GM18861 (cell line): ENCODE results near the gene HOTAIR.

Source experiments
- ATAC-seq: cut with Tn5 transposase; IDR thresholded peaks from one replicate; pipeline ENCODE4 v1.9.1; 2021; ENCODE audit not compliant: unreplicated experiment

The HOTAIR gene

GRCh38 chr12:54011665-54012532, 37.1 kb upstream of the HOTAIR start:
- no peak for ATAC-seq

- ATAC-seq: no peak
These were observed 36.4 kb upstream of the HOTAIR start for GRCh38 chr12:54010972-54011664.

GRCh38 chr12:54010053-54010971, 35.6 kb upstream of the HOTAIR start:
- no peak for ATAC-seq

- no peak for ATAC-seq
These were observed 34.7 kb upstream of the HOTAIR start for GRCh38 chr12:54009171-54010052.

DNA sequence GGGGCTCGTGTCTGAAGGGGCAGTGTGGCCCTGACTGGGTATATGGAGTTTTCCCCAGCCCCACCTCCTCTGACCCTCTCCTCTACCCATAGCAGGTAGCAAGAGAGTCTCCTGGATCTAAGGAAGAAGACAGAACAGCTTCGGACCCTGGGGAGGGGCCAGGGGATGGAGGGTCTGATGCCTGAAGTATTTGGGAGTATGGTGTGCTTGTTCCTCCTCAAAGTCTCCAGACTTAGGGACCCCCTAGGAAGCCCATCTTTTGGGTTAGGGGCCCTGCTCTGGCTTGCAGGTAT, 33.5 kb upstream of the HOTAIR start:
- ATAC-seq: no peak

GRCh38 chr12:54007538-54008259, 32.9 kb upstream of the HOTAIR start:
- ATAC-seq: no peak

DNA sequence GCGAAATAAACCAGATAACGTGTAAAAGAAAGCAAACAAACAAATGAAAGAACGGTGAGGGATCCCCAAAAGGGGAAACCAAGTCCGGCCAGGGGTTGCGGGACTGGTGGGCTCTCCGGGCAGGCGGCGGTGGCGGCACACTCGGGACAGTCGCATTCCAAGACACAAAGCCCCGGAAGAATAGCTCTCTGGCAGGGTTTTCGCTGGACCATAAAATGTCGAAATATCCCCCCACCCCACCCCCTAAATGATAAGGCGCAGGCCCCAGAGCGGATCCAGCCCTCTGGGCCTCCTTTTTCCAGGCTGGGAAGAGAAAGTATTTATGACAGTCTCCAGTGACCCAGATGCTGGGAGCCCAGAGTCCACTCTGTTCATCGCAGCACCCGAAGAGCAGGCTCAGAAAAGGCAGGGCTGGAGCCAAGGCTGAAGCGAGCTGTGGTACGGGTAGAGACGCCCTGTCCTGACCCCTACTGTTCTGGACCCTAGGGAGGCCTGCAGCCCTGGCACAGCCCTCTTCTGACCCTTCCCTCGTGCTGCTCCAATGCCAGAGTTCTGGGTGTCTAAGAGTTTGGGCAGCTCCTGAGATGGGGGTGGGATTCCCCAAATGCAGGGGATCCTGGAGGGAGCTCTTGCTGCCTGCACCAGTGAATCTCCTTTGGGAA, 31.9 kb upstream of the HOTAIR start:
- ATAC-seq: no peak

- peak; percentile 49 for ATAC-seq
These were observed 31.3 kb upstream of the HOTAIR start for GRCh38 chr12:54005853-54006558.

GRCh38 chr12:54005531-54005852, 30.7 kb upstream of the HOTAIR start:
- ATAC-seq: no peak

DNA sequence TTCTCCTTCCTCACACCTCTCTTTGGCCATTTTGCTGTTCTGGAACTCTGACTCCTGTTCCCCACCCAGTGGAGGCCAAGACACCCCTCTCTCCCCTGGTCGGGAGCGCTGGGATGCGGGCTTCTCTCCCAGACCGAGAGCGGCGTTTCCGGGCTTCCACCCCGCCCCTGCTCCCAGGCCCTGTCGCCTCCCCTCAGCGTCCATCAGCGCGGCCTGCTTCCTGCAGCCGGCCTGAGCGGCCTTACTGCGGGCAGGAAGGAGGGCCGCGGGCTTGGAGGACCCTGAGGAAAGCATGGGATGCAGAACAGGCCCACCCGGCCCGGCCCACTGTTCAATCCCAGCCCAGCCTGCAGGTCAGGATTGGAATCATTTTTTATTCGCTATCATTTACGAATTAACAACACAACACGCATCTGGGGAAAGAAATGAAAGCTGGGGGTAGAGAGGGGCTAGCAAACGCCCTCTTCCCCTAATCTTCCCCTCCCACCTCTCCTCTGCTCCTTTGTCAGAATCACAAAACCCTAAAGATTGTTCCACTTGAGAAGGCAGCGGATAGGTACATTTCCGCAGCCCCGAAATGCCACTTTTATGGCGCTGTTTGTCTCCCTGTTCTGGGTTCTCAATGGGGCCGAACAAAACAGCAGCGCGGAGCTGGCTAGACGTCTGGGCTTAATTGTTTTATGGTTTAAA, 30.2 kb upstream of the HOTAIR start:
- no peak for ATAC-seq

- no peak for ATAC-seq
These were observed 29.5 kb upstream of the HOTAIR start for GRCh38 chr12:54004063-54004840.

DNA sequence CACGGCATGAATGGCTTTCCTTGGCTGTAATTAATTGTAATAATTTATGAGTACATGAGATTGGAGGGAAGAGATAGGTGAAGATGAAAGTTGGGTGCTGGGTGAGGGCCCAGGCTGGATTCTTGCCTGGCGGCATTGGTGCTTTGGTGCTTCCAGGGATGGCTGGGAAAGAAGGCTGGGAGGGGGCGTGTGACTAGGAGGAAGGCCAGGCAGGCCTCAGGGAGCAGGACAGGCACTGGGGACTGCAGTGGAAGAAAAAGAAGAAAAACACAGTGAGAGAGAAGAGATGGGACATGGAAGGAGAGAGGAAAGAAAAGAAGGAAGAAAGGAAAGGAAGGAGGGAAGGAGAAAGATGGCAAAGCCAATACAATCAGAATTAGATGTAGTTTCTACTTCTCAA, 28.9 kb upstream of the HOTAIR start:
- ATAC-seq: no peak

GRCh38 chr12:54002915-54003389, 28.2 kb upstream of the HOTAIR start:
- no peak for ATAC-seq

- no peak for ATAC-seq
These were observed 27.6 kb upstream of the HOTAIR start for GRCh38 chr12:54002278-54002914.

DNA sequence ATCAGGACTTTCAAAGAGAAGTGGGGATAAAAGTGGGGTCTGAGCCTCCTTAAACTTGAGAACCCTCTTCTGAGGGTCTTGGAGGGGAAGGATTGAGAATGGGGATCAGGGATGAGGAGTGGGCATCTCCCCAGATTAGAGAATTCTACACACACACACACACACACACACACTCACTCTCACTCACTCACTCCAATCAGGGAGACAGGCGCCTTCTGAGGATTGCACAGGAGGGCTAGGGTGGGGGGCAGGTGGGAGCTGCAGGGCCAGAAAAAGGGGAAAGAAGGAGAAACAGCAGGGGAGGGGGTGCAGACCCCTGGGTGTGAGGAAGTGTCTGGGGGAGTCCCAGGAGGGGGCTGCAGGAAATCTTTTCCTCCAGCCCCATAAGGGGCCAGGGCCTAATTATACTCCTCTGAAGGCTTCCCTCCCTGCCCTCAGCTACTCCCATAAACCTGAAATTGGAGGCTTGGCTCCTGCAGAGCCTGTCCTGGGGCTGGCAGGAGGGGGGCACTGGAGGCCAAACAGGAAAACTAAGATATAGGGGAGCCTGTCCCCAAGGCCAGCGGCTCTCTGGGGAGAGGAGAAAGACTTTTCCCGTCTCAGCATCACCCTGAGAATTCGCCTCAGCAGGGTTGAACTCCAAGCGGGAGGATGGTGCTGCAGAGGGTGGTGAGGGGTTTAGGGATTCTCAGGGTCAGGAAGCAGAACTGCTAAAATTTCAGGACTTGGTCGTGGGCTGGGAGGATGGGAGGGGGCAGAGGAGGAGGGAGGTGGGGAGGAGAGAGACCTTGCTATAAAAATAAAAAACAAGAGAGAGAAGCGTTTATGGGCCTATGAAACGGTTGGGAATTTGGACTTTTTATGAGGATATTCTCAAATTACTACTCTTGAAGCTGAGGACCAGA, 26.8 kb upstream of the HOTAIR start:
- ATAC-seq: no peak
